ENCODE measurements around the gene POLR3A. TPM values are rescaled to one million over a fixed set of nuclear protein-coding genes. Genes with fewer than 3 reads are reported as not detected.
"Not testable (repeated sequence)": the region's sequence is repeated elsewhere in the genome, so short reads cannot be mapped to it uniquely, and the experiment has no call there.

POLR3A gene
- 10 to 100 TPM; 18.4 to 18.8 (median 18.6) TPM for polyA plus RNA-seq (ENCODE audit: insufficient read length in 3 of 3)
- long read RNA-seq, donor 1, partial matches to known transcripts, result 5,277 of 6,284 reads
- long read RNA-seq, donor 1, other reads (novel, unspliced or antisense), result 1,007 of 6,284 reads
- long read RNA-seq, donor 2, partial matches to known transcripts, result 4,355 of 5,598 reads
- long read RNA-seq, donor 2, other reads (novel, unspliced or antisense), result 1,243 of 5,598 reads
- long read RNA-seq, donor 3, full-length matches to known transcripts, result 2 of 8,090 reads
- long read RNA-seq, donor 3, partial matches to known transcripts, result 6,816 of 8,090 reads
- long read RNA-seq, donor 3, other reads (novel, unspliced or antisense), result 1,272 of 8,090 reads
- long read RNA-seq, donor 4, full-length matches to known transcripts, result 3 of 5,094 reads
- long read RNA-seq, donor 4, partial matches to known transcripts, result 4,355 of 5,094 reads
- long read RNA-seq, donor 4, other reads (novel, unspliced or antisense), result 736 of 5,094 reads
- long read RNA-seq, donor 5, result 0 reads
- long read RNA-seq, donor 6, partial matches to known transcripts, result 5,017 of 5,896 reads
- long read RNA-seq, donor 6, other reads (novel, unspliced or antisense), result 879 of 5,896 reads
- long read RNA-seq, donor 7, full-length matches to known transcripts, result 1 of 8,976 reads
- long read RNA-seq, donor 7, partial matches to known transcripts, result 7,732 of 8,976 reads
- long read RNA-seq, donor 7, other reads (novel, unspliced or antisense), result 1,243 of 8,976 reads
- long read RNA-seq, donor 8, full-length matches to known transcripts, result 1 of 6 reads
- long read RNA-seq, donor 8, partial matches to known transcripts, result 5 of 6 reads
- long read RNA-seq, donor 8, other reads (novel, unspliced or antisense), result 0 of 6 reads
- long read RNA-seq, donor 9, partial matches to known transcripts, result 2,731 of 3,906 reads
- long read RNA-seq, donor 9, other reads (novel, unspliced or antisense), result 1,175 of 3,906 reads
- long read RNA-seq, donor 10, partial matches to known transcripts, result 4,650 of 6,210 reads
- long read RNA-seq, donor 10, other reads (novel, unspliced or antisense), result 1,560 of 6,210 reads
- long read RNA-seq, donor 11, full-length matches to known transcripts, result 1 of 3,971 reads
- long read RNA-seq, donor 11, partial matches to known transcripts, result 3,285 of 3,971 reads
- long read RNA-seq, donor 11, other reads (novel, unspliced or antisense), result 685 of 3,971 reads
- long read RNA-seq, donor 12, partial matches to known transcripts, result 5,322 of 6,245 reads
- long read RNA-seq, donor 12, other reads (novel, unspliced or antisense), result 923 of 6,245 reads
- long read RNA-seq, donor 13, result 0 reads
- long read RNA-seq, donor 14, partial matches to known transcripts, result 6,728 of 8,236 reads
- long read RNA-seq, donor 14, other reads (novel, unspliced or antisense), result 1,508 of 8,236 reads
- long read RNA-seq, donor 15, full-length matches to known transcripts, result 1 of 1,588 reads
- long read RNA-seq, donor 15, partial matches to known transcripts, result 613 of 1,588 reads
- long read RNA-seq, donor 15, other reads (novel, unspliced or antisense), result 974 of 1,588 reads
- long read RNA-seq, donor 16, partial matches to known transcripts, result 10,662 of 11,748 reads
- long read RNA-seq, donor 16, other reads (novel, unspliced or antisense), result 1,086 of 11,748 reads

- peak; percentile 85 to 97 (median 95) for DNase-seq (ENCODE audit: extremely low read depth in 1 of 11, low read depth in 9 of 11, low spot score in 4 of 11)
Measured at GRCh38 chr10:78029269-78030226, at the start of gene POLR3A. TSS of gene POLR3A (minus strand) at chr10:78029515. CDS start at chr10:78029407, 108 bp downstream.

GRCh38 chr10:78078539-78079330 is 49.4 kb upstream of the POLR3A start:
- no peak for DNase-seq (ENCODE audit: extremely low read depth in 1 of 11, low read depth in 9 of 11, low spot score in 4 of 11)

GRCh38 chr10:78075806-78076205 is 46.5 kb upstream of the POLR3A start:
- not testable (repeated sequence) for DNase-seq (ENCODE audit: extremely low read depth in 1 of 11, low read depth in 9 of 11, low spot score in 4 of 11)

- DNase-seq (ENCODE audit: extremely low read depth in 1 of 11, low read depth in 9 of 11, low spot score in 4 of 11), result no peak
Measured at GRCh38 chr10:78072504-78072903, 43.2 kb upstream of the POLR3A start.

- no peak for DNase-seq (ENCODE audit: extremely low read depth in 1 of 11, low read depth in 9 of 11, low spot score in 4 of 11)
Measured at GRCh38 chr10:78071857-78072179, 42.5 kb upstream of the POLR3A start.

- DNase-seq (ENCODE audit: extremely low read depth in 1 of 11, low read depth in 9 of 11, low spot score in 4 of 11), result no peak
Measured at GRCh38 chr10:78071140-78071856, 42.0 kb upstream of the POLR3A start.

- DNase-seq (ENCODE audit: extremely low read depth in 1 of 11, low read depth in 9 of 11, low spot score in 4 of 11), result no peak
Measured at GRCh38 chr10:78070726-78071125, 41.4 kb upstream of the POLR3A start.

- not testable (repeated sequence) for DNase-seq (ENCODE audit: extremely low read depth in 1 of 11, low read depth in 9 of 11, low spot score in 4 of 11)
Measured at GRCh38 chr10:78070064-78070463, 40.7 kb upstream of the POLR3A start.

- no peak for DNase-seq (ENCODE audit: extremely low read depth in 1 of 11, low read depth in 9 of 11, low spot score in 4 of 11)
Measured at GRCh38 chr10:78069151-78069550, 39.8 kb upstream of the POLR3A start.

- no peak for DNase-seq (ENCODE audit: extremely low read depth in 1 of 11, low read depth in 9 of 11, low spot score in 4 of 11)
Measured at GRCh38 chr10:78066728-78067430, 37.6 kb upstream of the POLR3A start.

- no peak for DNase-seq (ENCODE audit: extremely low read depth in 1 of 11, low read depth in 9 of 11, low spot score in 4 of 11)
Measured at GRCh38 chr10:78066012-78066411, 36.7 kb upstream of the POLR3A start.

- no peak for DNase-seq (ENCODE audit: extremely low read depth in 1 of 11, low read depth in 9 of 11, low spot score in 4 of 11)
Measured at GRCh38 chr10:78065611-78066010, 36.3 kb upstream of the POLR3A start.

GRCh38 chr10:78064919-78065318 is 35.6 kb upstream of the POLR3A start:
- not testable (repeated sequence) for DNase-seq (ENCODE audit: extremely low read depth in 1 of 11, low read depth in 9 of 11, low spot score in 4 of 11)

GRCh38 chr10:78063236-78063635 is 33.9 kb upstream of the POLR3A start:
- no peak for DNase-seq (ENCODE audit: extremely low read depth in 1 of 11, low read depth in 9 of 11, low spot score in 4 of 11)

GRCh38 chr10:78062296-78062695 is 33.0 kb upstream of the POLR3A start:
- no peak for DNase-seq (ENCODE audit: extremely low read depth in 1 of 11, low read depth in 9 of 11, low spot score in 4 of 11)
